PFSK-1 (cell line): ENCODE data around the gene AMPD3.

Experiments
- FOXP2 ChIP-seq: optimal IDR thresholded peaks from 2 replicates; pipeline ENCODE3; 2011; ENCODE audit warnings: borderline replicate concordance, control low read depth, inconsistent platforms; ENCODE audit not compliant: insufficient read depth; ENCODE audit errors: extremely low read length, extremely low read depth
- POLR2AphosphoS5 ChIP-seq: IDR thresholded peaks from 2 replicates; pipeline ENCODE4 v1.6.1; 2012; ENCODE audit warnings: low read depth, mild to moderate bottlenecking, control low read depth, low read length, moderate library complexity
- REST ChIP-seq, 2 experiments: IDR thresholded peaks; 2 replicates each; pipeline versions ENCODE4 v1.6.1 to v1.8.0; 2011 to 2012; ENCODE audit warnings: low read depth in 2 of 2, low read length in 2 of 2, control low read depth in 1 of 2, inconsistent platforms in 1 of 2, mild to moderate bottlenecking in 1 of 2, moderate library complexity in 1 of 2; ENCODE audit not compliant: insufficient read depth in 1 of 2
- SIN3A ChIP-seq: IDR thresholded peaks from 2 replicates; pipeline ENCODE4 v1.6.1; 2012; ENCODE audit warnings: mild to moderate bottlenecking, low read length, moderate library complexity, borderline replicate concordance; ENCODE audit not compliant: insufficient read depth
- TAF1 ChIP-seq: IDR thresholded peaks from 2 replicates; pipeline ENCODE4 v1.6.1; 2012; ENCODE audit warnings: low read length, control low read depth, borderline replicate concordance; ENCODE audit not compliant: insufficient read depth

AMPD3 gene

GRCh38 chr11:10544491-10545465 lies 89.7 kb downstream of the AMPD3 start:
- no peak for TF ChIP-seq POLR2AphosphoS5
- no peak for TF ChIP-seq REST (IDR thresholded peaks at IDR 0.05; ENCODE audit: insufficient read depth in 1 of 2, low read depth in 2 of 2, low read length in 2 of 2)
- TF ChIP-seq FOXP2, result no peak
- no peak for TF ChIP-seq TAF1
- TF ChIP-seq SIN3A, result no peak

DNA sequence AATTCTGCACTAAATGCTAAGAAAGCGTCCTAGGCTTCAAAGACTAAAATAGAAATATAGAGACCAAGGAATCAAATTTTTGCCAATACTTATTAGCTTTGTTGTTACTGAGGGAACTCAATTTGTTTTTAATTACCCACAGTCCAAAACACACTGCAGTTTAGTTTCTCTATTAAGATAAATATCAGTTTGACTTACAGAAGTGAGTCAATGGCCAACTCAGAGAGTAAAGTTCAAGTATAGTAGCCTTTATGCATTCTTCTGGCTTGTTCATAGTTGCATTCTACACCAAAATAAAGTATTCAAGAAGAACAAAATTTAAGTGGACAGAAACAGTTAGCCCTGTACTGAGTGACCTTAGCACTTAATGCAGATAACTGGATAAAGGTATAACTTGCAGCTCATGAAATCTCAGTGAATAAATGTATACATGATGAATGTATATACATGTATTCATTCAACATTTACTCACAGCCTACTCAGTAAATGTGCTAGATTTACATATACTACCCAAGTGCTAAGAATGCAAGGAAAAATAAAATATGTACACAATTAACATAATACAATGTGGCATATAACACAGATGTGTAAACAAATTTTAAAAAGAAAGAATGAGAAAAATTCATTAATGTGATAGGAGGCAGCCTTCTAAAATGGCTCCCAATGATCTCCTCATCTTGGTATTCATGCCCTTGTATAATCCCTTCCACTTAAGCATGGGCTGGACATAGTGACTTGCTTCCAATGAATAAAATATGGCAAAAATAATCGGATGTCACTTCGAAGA lies 95.6 kb downstream of the AMPD3 start:
- no peak for TF ChIP-seq TAF1
- no peak for TF ChIP-seq FOXP2
- TF ChIP-seq REST (IDR thresholded peaks at IDR 0.05; ENCODE audit: insufficient read depth in 1 of 2, low read depth in 2 of 2, low read length in 2 of 2), result no peak
- no peak for TF ChIP-seq POLR2AphosphoS5
- no peak for TF ChIP-seq SIN3A

DNA sequence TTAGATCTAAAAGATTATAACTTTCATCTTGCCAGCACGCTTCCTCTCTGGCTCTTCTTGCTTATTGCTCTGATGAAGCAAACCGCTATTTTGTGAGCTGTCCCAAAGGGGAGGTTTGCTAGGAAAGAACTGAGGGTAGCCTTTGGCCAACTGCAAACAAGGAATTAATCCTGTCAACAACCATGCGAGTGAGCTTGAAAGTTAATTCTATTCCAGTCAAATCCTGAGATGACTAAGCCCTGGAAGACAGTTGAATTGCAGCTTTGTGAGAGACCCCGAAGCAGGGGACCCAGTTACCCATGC lies 96.2 kb downstream of the AMPD3 start:
- TF ChIP-seq TAF1 (no peak), SIN3A (no peak), POLR2AphosphoS5 (no peak), FOXP2 (no peak), REST (IDR thresholded peaks at IDR 0.05; ENCODE audit: insufficient read depth in 1 of 2, low read depth in 2 of 2, low read length in 2 of 2) (no peak)

GRCh38 chr11:10551845-10552352 lies 96.8 kb downstream of the AMPD3 start:
- no peak for TF ChIP-seq TAF1
- no peak for TF ChIP-seq SIN3A
- no peak for TF ChIP-seq POLR2AphosphoS5
- TF ChIP-seq REST (IDR thresholded peaks at IDR 0.05; ENCODE audit: insufficient read depth in 1 of 2, low read depth in 2 of 2, low read length in 2 of 2), result no peak
- TF ChIP-seq FOXP2, result no peak
